Suppressor macrophage treated with lipopolysaccharide for 4 hours (primary cell): ENCODE data around the gene FUT1.
A peak's percentile ranks its signal among the peaks of the same experiment; 100 is the strongest.
"Not testable (repeated sequence)": the region's sequence is repeated elsewhere in the genome, so short reads cannot be mapped to it uniquely, and the experiment has no call there.

ENCODE experiments used
- DNase-seq: peaks from one replicate; pipeline ENCODE4 v3.0.0-alpha.2; 2020

Gene FUT1

DNA sequence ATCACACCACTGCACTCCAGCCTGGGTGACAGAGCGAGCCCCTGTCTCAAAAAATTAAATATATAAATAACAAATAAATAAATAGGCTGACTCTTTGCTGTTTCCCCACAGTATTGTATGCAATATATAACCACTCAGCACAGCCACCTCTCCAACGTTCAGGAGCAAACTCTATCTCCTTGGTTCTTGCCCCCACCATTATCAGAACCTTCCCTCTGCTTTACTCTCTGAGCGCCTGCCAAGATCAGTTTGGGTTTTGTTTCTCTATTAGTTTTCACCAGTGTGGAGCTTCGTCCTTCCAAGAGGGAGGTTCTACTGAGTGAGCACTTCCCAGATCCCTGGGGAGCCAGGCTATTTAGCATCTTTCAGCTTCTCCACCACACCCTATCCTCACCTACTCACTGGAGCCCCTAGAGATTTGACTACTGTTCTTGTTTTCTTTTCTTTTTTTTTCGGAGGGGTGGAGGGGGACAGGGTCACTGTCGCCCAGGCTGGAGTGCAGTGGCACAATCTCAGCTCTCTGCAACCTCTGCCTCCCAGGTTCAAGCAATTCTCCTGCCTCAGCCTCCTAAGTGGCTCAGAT is 15.8 kb upstream of the FUT1 start:
- not testable (repeated sequence) for DNase-seq

- DNase-seq = not testable (repeated sequence)
These were observed 13.4 kb upstream of the FUT1 start for GRCh38 chr19:48765816-48766215.

DNA sequence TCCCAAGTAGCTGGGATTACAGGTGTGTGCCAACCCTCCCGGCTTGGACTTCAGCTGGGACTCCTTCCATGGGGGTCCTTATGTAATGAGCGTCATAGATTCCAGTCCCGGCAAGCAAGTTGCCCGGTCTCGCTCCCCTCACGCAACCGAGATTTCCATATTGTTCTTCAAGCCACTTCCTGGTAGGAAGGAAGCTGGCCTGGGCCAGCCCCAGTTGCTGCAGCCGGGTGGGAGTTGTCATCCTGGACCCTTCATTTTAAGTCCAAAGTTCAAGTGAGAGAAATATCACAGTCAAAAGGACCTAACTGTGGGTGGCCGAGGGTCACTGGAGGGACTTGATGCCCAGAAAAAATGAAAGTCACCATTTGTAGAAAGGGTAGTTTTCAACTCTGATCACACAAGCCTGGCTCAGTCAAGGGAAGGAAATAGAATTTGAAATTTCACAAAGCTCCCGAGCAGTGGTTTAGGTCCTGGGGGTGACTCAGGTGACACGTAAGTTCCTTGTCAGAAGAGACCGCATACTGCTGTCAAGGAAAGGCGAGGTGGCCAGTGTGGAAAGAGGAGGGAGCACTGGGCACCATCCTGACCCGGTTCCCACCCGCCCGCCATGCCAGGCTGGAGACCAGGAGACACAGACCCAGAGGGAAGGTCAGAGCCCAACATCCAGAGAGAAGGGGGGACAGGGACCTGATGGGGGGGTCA is 8.2 kb upstream of the FUT1 start:
- DNase-seq = peak; percentile 28

DNA sequence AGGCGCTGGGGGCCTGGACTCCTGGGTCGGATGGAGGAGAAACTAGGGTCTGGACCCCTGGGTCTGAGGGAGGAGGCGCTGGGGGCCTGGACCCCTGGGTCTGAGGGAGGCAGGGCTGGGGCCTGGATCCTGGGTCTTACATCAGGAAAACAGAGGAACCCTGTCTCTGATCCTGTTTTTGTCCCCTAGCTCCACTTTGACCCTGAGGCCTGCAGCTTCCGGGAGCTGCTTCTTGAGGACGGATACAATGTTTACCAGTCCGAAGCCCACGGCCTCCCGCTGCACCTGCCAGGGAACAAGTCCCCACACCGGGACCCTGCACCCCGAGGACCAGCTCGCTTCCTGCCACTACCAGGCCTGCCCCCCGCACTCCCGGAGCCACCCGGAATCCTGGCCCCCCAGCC is 5.3 kb upstream of the FUT1 start:
- no peak for DNase-seq

DNA sequence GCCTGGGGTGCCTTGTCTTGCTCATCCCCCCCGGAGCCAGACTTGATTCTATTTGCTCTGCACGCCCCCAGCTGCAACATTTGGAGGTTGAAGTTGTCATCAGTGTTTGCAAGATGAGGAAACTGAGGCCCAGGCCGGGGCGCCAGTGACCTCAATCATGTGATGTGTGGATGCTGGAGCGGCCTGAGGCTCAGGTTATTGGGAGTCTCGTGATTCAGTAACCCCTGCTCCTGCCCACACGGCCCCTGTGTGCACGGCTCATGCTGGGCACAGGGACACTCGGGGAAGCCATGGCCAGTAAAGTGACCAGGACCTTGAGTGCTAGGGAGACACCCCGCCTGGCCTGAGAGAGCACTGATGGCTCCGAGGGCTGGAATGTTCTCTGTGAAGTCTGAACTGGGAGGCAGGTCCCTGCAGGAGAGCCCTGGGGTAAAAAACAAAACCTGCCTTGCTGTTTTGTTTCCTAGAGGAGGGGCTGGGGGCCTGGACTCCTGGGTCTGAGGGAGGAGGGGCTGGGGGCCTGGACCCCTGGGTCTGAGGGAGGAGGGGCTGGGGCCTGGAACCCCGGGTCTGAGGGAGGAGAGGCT is 4.7 kb upstream of the FUT1 start:
- no peak for DNase-seq

GRCh38 chr19:48756686-48757085 is 4.2 kb upstream of the FUT1 start:
- no peak for DNase-seq

DNA sequence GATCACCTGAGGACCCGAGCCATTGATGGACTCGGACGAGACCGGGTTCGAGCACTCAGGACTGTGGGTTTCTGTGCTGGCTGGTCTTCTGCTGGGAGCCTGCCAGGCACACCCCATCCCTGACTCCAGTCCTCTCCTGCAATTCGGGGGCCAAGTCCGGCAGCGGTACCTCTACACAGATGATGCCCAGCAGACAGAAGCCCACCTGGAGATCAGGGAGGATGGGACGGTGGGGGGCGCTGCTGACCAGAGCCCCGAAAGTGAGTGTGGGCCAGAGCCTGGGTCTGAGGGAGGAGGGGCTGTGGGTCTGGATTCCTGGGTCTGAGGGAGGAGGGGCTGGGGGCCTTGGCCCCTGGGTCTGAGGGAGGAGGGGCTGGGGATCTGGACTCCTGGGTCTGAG is 3.8 kb upstream of the FUT1 start:
- DNase-seq = no peak

- DNase-seq = no peak
These were observed 3.3 kb upstream of the FUT1 start for GRCh38 chr19:48755787-48756186.

DNA sequence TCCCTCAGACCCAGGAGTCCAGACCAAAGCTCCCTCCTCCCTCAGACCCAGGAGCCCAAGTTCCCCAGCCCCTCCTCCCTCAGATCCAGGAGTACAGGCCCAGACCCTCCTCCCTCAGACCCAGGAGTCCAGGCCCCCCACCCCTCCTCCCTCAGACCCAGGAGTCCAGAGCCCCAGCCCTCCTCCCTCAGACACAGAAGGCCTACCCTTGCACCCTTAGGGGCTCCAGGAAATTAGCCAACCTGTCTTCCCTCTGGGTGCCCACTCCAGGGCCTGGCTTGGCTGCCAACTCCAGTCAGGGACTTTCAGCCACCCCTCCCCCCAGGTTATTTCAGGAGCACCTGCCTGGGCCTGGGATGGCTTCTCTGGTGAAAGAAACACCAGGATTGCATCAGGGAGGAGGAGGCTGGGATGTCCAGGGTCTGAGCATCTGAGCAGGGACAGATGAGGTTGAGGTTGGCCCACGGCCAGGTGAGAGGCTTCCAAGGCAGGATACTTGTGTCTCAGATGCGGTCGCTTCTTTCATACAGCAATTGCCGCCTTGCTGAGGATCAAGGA is 2.7 kb upstream of the FUT1 start, which contains the start of gene FGF21:
TSS of gene FGF21 (plus strand) at position 441 of the 558 bp plus-strand sequence. CDS start 713 bp downstream, outside the sequence.
- no peak for DNase-seq

DNA sequence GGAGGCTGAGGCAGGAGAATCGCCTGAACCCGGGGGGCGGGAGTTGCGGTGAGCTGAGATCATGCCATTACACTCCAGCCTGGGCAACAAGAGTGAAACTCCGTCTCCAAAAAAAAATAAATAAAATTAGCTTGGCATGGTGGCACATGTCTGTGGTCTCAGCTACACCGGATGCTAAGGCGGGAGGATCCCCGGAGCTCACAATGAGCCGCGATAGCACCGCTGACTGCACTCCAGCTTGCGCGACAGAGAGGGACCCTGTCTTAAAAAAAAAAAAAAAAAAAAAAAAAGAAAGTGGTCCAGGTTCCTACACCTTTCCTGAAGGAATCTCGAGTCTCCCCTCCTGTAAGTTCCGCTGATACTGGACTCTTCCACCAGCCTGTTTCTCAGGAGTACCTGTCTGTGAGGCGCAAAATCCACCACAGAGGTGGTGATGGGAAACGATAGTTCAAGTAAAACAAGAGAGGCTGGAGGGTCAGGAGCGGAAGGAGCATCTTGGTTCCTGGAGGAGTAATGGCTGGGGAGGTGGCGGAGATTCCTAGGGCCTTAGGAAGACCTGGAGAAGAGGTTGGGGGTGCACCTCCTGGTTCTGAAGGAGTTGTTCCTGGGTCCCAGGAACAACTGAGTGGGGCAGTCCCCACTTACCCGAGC is 471 bp downstream of the FUT1 start:
- DNase-seq = no peak

- no peak for DNase-seq
These were observed 1.5 kb downstream of the FUT1 start for GRCh38 chr19:48750771-48751504.

DNA sequence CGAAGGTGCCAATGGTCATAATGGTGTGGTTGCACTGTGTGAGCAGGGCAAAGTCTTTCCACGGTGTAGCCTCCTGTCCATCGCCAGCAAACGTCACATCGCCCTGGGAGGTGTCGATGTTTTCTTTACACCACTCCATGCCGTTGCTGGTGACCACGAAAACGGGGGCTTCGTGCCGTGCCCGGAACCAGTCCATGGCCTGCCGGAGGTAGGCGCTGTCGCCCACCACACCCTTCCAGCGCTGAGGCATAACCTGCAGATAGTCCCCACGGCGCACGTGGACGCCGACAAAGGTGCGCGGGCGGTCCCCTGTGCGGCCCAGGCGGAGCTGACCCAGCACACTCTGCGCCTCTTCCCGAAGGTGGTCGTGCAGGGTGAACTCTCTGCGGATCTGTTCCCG is 2.1 kb downstream of the FUT1 start:
- no peak for DNase-seq

DNA sequence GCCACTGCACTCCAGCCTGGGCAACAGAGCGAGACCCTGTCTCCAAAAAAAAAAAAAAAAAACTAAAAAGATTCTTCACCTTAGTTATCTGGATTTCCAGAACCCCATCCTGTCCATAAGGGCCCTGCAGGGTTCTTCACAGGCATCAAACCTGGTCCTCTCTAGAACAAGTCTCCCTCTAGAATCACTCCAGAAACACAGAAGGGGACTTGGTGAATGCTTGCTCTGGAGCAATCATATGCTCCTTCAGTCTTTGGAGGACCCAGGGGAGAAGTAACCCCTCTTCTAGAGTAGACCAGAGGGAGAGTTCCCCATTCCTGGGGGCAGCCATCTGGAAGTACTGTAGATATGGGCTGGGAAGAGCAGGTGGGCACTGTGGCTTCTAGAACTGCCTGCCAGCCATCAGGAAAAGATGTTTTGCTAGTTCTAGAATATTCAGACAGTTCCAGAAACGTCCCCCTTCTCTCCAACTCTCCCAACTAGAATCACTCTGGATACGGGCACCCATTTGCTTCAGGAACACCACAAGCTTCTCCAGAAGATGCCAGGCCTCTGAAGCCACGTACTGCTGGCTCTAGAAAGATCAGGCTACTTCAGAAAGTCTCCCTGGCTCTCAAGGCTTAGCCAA is 2.8 kb downstream of the FUT1 start:
- DNase-seq = no peak

GRCh38 chr19:48746738-48747575 is 5.5 kb downstream of the FUT1 start, which contains the start of gene IZUMO1:
IZUMO1 (minus strand) TSS chr19:48746909; CDS start chr19:48745859, 1,050 bp downstream.
- peak; percentile 88 for DNase-seq

DNA sequence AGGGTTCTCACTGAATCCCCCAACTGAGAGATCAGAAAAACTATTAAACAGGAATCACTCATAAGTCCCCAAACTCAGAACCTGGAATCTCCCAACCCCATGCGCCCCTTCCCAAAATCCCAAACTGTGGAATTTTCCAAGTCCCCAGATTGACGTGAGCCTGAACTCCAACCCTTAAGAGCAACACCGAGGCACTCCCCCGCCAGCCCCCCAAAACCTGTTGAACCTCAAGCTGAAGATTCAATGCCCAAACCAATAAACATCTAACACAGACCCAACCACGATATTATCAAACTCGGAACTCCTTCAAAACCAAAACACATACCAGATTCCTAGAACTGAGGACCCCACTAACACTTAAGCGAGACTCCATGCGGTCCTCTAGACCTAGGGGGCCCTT is 6.3 kb downstream of the FUT1 start:
- DNase-seq = no peak

DNA sequence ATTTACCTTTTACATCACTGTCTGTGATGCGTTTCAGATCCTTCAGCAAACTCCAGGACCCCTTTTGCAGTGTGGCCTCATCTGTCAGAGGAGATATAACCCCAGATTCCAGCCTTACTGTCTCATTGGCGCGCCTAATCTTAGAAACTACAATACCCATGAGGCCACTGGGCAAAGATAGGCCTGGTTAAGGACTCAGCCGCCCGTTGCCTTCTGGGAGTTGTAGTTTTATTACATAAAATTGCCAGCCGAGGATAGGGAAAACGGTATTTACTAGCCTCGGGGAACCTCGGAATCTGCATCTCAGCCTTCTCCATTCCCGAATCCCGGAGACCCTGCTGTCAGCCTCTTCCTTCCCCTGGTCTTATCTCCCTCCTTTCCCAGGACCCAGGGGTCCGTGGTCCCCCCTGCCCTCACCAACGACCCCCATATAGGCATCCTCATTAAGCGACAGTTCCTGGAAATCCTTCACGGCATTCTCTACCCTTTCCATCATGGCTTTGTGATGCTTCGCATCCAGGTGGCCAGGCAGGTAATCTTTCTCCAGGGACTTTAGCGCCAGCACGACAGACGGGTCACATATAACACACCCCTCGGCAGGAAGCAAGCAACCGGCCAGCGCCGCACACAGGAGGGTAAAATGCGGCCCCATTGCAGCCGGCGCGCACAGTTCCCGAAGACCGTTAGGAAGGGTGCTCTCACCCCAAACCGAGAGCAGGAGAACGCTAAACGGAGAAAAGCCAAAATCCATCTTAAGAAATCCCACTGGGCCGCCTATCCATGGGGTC is 7.0 kb downstream of the FUT1 start:
- DNase-seq = peak; percentile 77

DNA sequence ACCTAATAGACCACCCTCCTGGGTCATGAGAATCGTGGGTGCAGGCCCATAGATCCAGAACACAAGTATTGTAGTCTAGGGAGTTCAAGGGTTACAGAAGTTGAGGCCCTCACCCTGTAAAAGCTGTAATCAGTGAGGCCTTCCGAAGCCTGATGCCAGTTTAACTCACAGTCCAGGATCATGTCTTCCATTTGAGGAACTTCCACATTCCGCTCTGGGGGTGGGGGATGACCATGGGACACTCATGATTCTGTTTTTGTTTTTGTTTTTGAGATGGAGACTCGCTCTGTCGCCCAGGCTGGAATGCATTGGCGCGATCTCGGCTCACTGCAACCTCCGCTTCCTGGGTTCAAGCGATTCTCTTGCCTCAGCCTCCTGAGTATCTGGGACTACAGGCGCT is 10.3 kb downstream of the FUT1 start:
- DNase-seq = peak; percentile 43

DNA sequence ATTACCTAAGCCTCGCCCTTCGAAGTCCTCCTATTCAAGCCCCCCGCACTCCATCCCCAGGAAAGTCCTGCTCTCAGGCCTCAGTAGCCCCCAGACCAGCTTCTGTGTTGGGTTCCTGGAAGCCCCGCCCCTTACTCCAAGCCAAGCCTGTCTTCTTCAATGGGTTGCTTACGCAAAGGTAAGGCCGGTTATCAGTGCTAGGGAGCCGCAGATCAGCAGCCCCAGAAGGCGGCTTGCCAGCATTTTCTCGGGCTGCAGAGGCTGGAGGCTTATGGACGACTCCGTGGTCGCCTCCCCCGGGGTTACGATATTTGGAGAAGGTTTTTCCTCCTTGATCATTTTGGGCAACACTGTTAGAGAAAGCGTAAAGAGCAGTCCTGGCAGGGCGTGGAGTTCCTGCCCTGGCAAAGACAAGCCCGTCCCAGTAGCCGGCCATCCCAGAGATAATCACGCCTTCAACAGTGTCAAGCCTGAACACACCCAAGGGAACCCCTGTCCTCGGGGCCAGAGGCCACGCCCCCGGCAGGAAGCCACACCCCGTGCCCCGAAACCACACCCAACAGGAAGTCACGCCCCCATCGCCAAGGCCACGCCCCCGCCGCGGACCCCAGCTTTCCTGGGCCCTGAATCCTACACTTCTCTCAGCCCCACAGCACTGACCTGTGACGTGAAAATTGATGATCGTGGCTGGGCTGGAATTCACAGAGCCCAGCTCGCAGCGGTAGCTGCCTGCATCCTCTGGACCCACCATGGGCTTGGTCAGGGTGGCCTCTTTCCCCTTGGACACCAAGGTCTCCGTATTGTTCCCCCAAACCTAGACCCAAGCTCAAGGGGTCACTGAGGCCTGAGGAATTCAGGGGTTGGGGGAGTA is 11.1 kb downstream of the FUT1 start:
- no peak for DNase-seq
